Measurements from ENCODE around the gene CBARP. TPM values are rescaled to one million over a fixed set of nuclear protein-coding genes. Genes with fewer than 3 reads are reported as not detected.

The CBARP gene, protein sequence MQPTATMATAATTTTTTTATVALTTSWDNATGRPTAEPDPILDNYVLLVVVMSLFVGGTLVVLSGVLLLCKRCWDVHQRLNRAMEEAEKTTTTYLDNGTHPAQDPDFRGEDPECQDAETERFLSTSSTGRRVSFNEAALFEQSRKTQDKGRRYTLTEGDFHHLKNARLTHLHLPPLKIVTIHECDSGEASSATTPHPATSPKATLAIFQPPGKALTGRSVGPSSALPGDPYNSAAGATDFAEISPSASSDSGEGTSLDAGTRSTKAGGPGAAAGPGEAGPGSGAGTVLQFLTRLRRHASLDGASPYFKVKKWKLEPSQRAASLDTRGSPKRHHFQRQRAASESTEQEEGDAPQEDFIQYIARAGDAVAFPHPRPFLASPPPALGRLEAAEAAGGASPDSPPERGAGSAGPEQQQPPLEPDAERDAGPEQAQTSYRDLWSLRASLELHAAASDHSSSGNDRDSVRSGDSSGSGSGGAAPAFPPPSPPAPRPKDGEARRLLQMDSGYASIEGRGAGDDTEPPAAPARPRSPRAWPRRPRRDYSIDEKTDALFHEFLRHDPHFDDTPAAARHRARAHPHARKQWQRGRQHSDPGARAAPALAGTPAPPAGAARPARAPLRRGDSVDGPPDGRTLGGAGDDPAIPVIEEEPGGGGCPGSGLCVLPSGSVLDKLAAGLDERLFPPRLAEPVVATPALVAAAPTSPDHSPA
- total RNA-seq = under 1 TPM; 0.33 to 0.46 TPM

DNA sequence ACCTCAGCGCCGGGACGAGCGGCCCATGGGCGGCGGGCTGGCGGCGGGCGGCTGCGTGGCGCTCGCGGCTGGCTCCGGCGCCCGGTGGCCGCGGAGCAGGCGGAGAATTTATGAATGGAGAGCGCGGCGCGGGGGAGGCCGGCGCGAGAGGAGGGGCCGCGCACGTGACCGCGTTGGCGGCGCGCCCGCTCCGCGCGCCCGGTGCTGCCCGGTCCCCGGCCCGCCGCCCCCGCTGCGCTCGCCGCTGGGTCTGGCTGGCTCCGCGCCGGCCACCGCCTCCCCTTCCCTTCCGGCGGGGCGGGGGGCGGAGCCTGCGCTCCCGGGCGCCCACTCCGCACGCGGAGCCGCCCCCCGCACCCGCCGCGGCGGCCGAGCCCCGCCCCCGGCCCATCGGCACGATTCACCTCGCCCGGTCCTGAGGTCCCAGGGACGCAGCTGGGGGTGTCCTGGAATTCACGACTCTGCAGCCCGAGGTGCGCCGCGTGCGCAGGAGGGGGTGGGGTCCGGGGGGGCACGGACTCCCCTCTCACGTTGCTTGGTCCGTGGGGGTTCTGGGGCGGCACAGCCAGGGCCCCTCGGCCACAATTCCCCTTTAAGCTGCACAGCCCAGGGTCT, at the start of gene CBARP:
Gene CBARP, minus strand, starts transcription at position 252 of the 615 bp plus-strand sequence. CDS start 1,905 bp downstream, outside the sequence.
- Mint-ChIP-seq H3K4me3 (peak within 1 kb of the TSS; percentile 75), H3K27ac (no peak within 1 kb of the TSS), H3K36me3 (no peaks in the 10 kb centered on the region), H3K4me1 (peaks cover 20% of the 10 kb centered on the region), H3K9me3 (no peaks in the 10 kb centered on the region), H3K27me3 (peaks cover 6% of the 10 kb centered on the region)
- DNase-seq = peak; percentile 47

DNA sequence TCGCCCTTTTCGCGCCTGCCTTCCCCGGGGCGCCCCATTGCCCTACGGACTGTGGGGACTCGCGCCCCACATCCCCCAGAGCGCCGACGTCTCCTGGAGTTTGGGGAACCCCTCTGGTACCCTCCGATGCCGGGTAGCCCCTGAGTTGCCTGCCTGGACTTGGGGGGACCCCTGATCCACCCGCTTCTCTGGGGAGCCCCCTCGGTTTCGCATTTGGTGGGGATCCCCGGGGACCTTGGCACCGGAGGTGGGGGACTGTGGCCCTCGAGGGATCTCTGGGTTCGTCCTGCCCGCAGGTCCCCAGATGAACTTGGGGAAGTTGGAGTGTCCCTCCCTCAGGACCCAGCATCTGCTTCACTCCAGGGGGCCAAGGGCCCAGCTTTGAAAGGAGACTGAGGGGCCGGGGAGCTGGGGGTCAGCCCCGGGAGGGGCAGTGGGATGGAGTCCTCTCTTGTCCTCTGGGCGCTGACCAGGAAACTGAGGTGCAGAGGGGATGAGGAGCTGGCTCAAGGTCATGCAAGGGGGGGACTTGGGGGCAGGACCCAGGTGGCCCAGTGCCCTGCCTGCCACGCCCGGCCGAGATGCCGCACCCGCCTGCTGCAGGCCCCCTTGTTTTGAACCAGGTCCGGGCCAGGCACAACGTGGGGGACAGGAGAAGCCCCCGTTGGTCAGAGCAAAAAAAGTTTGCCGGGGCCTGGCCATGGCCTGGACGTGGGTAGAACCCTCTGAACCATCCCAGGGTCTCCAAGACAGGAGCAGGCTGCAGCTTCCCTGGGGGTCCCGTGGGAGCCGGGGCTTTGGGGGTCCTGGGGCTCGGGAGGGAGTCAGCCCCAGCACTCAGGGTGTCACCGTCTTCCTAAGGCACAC, 48.9 kb upstream of the CBARP start:
- H3K27me3 Mint-ChIP-seq = peaks cover 40% of the 10 kb centered on the region
- no peak for DNase-seq
- peak overlapping the region; percentile 47 for H3K4me3 Mint-ChIP-seq
- no peak overlapping the region for H3K27ac Mint-ChIP-seq
- H3K36me3 Mint-ChIP-seq = peaks cover 1% of the 10 kb centered on the region
- peaks cover 3% of the 10 kb centered on the region for H3K4me1 Mint-ChIP-seq
- H3K9me3 Mint-ChIP-seq = no peaks in the 10 kb centered on the region

DNA sequence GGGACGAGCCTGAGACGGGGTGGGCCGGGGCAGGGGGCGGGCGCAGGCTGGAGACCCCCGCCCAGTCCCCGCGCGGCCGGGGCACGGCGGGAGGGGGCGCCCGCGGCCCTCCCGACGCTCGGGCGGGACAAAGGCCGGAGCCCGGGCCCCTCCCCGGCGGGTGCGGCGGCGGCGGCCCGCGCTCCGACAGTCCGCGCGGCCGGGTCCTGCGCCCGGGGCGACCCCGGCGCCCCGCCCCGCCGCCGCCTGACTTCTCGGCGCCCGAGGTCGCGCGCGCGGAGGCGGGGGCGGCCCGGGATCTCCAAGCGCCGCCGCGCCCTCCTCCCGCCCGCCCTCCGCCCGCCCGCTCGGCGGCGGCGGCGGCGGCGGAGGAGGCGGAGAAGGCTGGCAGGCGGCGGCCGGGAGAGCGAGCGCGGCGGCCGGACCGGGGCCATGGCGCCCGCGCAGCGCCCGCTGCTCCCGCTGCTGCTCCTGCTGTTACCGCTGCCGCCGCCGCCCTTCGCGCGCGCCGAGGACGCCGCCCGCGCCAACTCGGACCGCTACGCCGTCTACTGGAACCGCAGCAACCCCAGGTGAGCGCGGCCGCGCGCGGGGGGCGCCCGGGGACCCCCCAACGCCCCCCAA, 48.0 kb upstream of the CBARP start, which contains the start of gene EFNA2:
Gene EFNA2, plus strand, starts transcription at position 137 of the 624 bp plus-strand sequence. Its CDS starts 296 bp downstream, at position 433.
- Mint-ChIP-seq H3K4me3 (peak within 1 kb of the TSS; percentile 47), H3K36me3 (peaks cover 4% of the 10 kb centered on the region), H3K27ac (no peak within 1 kb of the TSS), H3K9me3 (no peaks in the 10 kb centered on the region), H3K27me3 (peaks cover 42% of the 10 kb centered on the region), H3K4me1 (peaks cover 3% of the 10 kb centered on the region)
- DNase-seq = no peak

DNA sequence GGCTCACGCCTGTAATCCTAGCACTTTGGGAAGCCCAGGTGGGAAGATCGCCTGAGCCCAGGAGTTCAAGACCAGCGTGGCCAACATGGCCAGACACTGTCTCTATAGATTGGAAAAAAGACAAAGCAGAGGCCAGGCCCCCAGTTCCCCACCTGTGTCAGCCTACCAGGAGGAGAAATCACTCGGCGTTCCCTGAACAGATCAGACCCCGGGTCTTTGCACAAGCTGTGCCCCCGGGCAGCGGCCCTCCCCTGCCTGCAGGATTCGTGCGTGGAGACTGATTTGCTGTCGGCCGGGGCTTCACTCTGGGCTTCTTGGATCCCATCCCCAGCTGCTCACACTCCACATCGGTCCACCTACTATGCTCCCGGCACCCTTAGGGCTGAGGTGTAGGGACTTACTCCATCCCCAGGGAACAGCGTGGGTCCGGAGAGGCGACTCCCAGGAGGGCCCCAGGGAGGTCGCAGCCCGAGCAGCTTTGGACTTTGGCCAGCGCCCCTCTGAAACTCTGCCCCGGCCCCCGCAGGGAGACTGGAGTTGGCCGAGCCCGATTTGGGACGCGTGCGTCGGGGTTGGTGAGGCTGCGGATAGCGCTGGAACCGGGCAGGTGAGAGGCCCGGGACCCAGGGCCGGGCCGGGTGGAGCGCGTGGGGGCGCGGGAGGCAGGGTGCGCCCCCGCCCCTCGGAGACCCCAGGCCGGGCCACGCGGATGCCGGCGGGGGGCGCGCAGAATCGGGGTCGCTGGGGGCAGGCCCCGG, 47.4 kb upstream of the CBARP start:
- Mint-ChIP-seq H3K4me3 (no peak overlapping the region), H3K27ac (no peak overlapping the region), H3K9me3 (no peaks in the 10 kb centered on the region), H3K27me3 (peaks cover 42% of the 10 kb centered on the region), H3K36me3 (peaks cover 7% of the 10 kb centered on the region), H3K4me1 (peaks cover 3% of the 10 kb centered on the region)
- no peak for DNase-seq

DNA sequence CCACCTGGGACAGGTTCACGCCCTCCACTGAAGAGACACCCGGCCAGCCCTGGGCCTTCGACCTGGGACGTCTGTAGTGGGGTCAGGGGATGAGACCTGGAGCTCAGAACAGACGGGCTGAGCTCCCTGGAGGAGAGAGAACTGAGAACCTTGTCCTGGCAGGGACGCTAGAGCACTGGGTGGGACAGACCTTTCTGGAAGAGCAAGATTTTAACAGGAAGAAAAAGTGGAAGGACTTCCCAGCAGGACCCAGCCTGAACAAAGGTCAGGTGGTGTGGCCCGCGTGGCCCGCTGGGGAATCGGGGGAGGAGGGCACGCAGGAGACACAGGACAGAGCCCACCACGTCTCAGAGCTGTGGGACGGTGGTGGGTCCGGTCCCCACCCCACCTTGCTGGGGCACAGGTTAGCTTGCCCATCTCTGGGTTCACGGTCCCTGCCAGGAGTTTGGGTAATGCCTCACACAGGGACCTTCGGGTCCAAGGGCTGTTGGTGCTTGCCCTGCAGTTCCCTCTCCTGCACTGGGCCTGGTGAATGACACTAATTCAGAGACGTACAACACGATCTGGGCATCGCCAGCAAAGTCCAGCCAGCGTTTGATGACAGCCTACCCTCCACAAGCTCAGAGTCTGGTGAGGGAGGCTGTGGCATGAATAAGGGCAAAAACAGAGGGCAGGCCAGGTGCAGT, 46.6 kb upstream of the CBARP start:
- H3K36me3 Mint-ChIP-seq = peaks cover 12% of the 10 kb centered on the region
- H3K4me3 Mint-ChIP-seq = no peak overlapping the region
- peaks cover 42% of the 10 kb centered on the region for H3K27me3 Mint-ChIP-seq
- DNase-seq = no peak
- peaks cover 7% of the 10 kb centered on the region for H3K4me1 Mint-ChIP-seq
- no peaks in the 10 kb centered on the region for H3K9me3 Mint-ChIP-seq
- H3K27ac Mint-ChIP-seq = no peak overlapping the region

DNA sequence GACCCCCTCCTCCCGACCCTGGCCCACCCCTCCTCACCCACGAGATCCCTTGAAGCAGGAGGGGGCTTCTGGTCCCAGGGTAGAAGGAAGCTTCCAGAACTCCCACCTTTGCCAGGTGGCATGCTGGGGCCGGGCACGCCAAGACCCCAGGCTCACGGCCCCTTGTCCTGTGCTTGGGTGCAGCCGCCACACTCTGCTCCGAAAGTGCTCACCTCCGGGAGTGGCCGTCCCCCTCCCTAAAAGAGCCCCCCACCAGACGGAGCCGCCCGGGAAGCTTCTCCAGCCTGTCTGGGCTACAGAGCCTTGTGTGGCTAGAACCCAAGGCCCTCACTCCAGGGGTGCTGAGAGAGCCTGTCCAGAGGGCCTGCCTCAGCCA, 46.1 kb upstream of the CBARP start:
- Mint-ChIP-seq H3K4me3 (no peak overlapping the region), H3K4me1 (peaks cover 7% of the 10 kb centered on the region), H3K9me3 (no peaks in the 10 kb centered on the region), H3K36me3 (peaks cover 14% of the 10 kb centered on the region), H3K27me3 (peaks cover 39% of the 10 kb centered on the region), H3K27ac (no peak overlapping the region)
- no peak for DNase-seq

DNA sequence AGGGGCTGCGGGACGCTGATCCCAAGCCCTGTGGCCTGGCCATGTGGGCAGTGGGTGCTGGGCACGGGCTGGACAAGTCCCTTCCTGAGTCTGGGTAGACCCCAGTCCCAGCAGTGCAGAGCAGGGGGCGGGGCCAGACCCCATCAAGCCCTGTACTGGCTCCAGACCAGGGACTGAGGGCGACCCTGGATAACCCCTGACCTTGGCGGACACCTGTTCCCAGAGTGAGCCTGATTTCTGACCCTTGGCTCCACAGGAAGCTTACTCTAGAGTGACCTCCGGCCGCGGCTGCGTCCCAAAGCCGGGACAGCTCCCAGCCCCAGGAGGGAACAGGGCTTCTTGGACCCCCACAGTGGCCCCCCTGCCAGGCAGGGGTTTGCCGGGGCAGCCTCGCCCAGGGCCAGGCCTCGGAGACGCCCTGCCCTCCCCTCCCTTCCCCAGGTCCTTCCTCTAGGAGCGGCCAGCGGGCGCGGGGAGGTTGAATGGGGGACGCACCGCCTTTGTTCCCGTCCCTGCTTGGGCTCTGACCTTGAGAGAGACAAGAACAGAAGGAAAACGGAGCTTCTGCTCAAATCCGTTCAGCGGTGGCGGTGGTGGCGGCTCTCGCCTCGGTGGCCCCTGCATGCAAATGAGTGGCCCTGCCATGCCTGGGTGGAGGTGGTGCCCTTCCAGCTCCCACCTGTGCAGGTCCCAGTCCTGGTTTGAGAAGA, 45.6 kb upstream of the CBARP start:
- peaks cover 7% of the 10 kb centered on the region for H3K4me1 Mint-ChIP-seq
- peaks cover 14% of the 10 kb centered on the region for H3K36me3 Mint-ChIP-seq
- no peak overlapping the region for H3K4me3 Mint-ChIP-seq
- H3K27me3 Mint-ChIP-seq = peaks cover 37% of the 10 kb centered on the region
- no peaks in the 10 kb centered on the region for H3K9me3 Mint-ChIP-seq
- H3K27ac Mint-ChIP-seq = no peak overlapping the region
- no peak for DNase-seq

DNA sequence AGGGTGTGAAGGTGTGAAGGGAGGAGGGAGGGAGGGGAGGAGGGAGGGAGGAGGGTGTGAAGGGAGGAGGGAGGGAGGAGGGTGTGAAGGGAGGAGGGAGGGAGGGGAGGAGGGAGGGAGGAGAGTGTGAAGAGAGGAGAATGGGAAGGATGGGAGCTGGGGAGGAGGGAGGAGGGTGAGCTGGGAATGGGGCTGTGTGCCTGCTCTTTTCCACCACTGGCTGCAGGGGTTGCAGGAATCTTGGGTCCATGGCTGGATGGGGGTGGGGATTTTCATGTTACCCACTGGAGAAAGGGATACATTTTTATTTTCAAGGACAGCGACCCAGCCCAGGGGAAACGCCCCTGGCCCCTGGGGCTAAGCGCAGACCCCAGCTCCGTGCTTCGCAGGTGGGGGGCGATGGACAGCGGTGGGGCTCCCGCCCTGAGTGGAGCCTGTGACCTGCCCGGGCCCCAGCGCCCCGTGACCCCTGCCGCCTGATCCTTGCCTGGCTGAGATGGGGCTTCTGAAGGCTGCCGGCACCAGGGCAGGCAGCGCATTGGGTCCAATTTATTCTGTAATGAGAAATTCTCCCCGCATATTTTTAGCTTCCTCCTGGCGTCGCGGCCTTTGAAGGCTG, 44.9 kb upstream of the CBARP start:
- Mint-ChIP-seq H3K36me3 (peaks cover 20% of the 10 kb centered on the region), H3K27ac (no peak overlapping the region), H3K9me3 (no peaks in the 10 kb centered on the region), H3K4me1 (peaks cover 7% of the 10 kb centered on the region), H3K27me3 (peaks cover 33% of the 10 kb centered on the region), H3K4me3 (no peak overlapping the region)
- DNase-seq = no peak

DNA sequence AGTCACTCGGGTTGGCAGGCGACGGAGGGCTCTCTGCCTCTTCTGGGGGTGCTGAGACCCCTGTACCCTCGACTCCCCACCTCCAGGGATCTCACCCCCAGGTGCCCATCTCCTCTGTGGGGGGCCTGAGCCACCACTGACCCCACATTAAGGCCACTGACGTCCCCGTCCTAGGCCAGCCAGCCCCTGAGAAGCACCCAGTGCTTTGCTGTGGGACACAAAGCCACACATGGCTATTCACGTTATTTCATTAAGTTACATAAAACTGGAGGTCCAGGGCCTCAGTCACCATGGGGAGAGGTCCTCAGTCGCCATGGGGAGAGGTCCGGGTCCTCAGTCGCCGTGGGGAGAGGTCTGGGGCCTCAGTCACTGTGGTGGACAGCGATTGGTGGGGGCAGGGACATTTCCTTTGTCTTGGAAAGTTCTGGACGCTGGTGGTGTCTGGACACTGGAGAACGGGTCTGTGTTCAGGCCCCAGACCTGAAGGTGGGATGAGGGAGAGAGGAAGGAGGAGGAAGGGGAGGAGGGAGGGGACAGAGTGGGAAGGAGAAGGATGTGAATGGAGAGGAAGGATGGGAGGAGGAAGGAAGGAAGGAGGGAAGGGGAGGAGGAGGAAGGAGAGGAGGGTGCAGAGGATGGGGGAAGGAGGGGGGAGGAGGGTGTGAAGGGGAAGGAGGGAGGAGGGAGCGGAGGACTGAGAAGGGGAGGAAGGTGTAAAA, 43.9 kb upstream of the CBARP start:
- no peaks in the 10 kb centered on the region for H3K9me3 Mint-ChIP-seq
- no peak overlapping the region for H3K27ac Mint-ChIP-seq
- peak overlapping the region; percentile 26 for H3K4me3 Mint-ChIP-seq
- peaks cover 10% of the 10 kb centered on the region for H3K4me1 Mint-ChIP-seq
- H3K27me3 Mint-ChIP-seq = peaks cover 27% of the 10 kb centered on the region
- no peak for DNase-seq
- peaks cover 26% of the 10 kb centered on the region for H3K36me3 Mint-ChIP-seq

DNA sequence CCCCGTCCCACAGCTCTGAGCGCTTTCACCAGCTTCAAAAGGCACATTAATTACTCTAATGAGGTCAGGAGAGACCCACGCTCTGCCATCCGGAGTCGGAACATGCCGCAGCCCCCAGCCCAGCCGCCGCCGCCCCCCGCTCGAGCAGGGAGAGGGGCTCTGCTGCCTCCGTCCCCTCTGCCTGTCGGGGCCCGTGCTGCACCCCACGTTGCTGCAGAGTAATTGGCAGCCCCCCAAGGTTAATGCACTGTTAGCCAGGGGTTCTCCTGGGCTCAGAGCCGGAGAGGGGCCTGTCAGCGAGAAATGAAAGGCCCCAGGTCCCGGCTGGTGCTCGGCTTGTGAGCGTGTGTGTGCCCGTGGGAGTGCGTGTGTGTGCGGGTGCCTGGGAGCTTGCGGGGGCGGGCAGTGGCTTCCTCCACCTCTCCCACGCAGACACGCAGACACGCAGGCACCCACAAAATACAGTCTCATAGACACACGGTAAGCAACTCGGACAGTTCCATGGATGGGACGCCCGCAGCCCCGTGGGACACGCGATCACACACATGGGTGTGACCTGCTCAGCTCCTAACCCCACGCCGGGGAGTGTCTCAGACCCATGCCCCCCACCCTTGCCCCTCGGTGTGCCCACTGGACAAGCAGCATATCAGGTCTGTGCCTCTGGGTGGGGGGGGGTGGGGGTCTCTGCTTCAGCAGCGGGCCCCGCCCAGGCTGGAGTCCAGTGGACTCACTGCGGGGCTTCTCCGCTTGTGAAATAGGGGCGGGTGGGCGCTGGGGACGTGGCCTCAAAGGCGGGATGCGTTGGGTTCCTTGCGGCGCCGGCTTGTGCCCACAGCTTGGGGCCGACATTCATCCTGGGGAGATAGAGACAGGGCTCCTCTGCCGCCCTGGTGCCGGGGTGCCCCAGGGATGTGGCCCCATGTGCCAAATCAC, 43.1 kb upstream of the CBARP start:
- no peak overlapping the region for H3K4me3 Mint-ChIP-seq
- peaks cover 29% of the 10 kb centered on the region for H3K36me3 Mint-ChIP-seq
- no peaks in the 10 kb centered on the region for H3K9me3 Mint-ChIP-seq
- no peak for DNase-seq
- peaks cover 10% of the 10 kb centered on the region for H3K4me1 Mint-ChIP-seq
- H3K27me3 Mint-ChIP-seq = peaks cover 23% of the 10 kb centered on the region
- H3K27ac Mint-ChIP-seq = no peak overlapping the region

DNA sequence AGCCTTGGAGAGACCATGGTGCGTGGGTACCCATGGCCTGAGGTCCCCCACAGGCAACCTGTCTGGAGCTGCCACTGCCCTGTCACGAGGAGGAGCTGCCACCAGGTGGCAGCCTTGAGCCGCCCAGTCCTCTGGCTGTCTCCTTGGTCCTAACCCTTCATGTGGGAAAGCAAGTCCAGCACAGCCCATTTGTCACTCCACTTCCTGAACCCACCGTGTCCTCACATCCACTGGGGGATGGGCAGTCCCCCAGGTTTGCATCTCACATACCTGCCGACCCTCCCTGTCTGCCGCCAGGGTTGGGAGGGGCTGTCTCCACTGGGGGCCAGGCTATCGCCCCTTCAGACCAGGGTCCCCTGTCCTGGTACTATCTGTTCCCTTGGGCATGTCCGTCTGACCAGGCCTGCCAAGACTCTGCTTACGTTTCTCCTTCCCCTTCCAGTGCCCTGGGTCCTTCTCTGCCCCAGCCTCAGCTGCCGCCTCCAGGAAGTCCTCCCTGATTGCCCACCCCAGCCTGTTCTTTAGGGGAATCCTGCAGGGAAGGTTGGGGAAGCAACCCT, 42.1 kb upstream of the CBARP start:
- Mint-ChIP-seq H3K9me3 (no peaks in the 10 kb centered on the region), H3K4me1 (peaks cover 10% of the 10 kb centered on the region), H3K27ac (no peak overlapping the region), H3K4me3 (no peak overlapping the region), H3K36me3 (peaks cover 31% of the 10 kb centered on the region), H3K27me3 (peaks cover 18% of the 10 kb centered on the region)
- peak; percentile 83 for DNase-seq
